Neural cell (in vitro differentiated cells): Measurements from ENCODE around the gene LMNA. TPM values are rescaled to one million over a fixed set of nuclear protein-coding genes. Genes with fewer than 3 reads are reported as not detected.

Experiments
- H2AFZ ChIP-seq: fragments of 200-600, 300-800 bp; sonication (generic), shearing (Covaris generic); 2 replicates; pipeline ENCODE4 v1.6.0; 2014; ENCODE audit warnings: low read depth, mild to moderate bottlenecking, antibody characterized with exemption, low read length, moderate library complexity
- H3F3A ChIP-seq: fragments of 200-600 bp; shearing (Covaris generic); 2 replicates; pipeline ENCODE4 v1.6.1; 2016; ENCODE audit warnings: mild to moderate bottlenecking, moderate library complexity, mixed read lengths, antibody characterized with exemption, low read length; ENCODE audit not compliant: insufficient read depth, poor library complexity, severe bottlenecking
- H3K27ac ChIP-seq: fragments of 200-600, 300-800 bp; sonication (generic), shearing (Covaris generic); 2 replicates; pipeline ENCODE4 v1.5.1; 2014; ENCODE audit warnings: mild to moderate bottlenecking, low read length, moderate library complexity
- H3K27me3 ChIP-seq: fragments of 300-800, 200-600 bp; sonication (generic), shearing (Covaris generic); 2 replicates; pipeline ENCODE4 v1.6.0; 2014; ENCODE audit warnings: mild to moderate bottlenecking, low read depth, low read length, moderate library complexity; ENCODE audit not compliant: insufficient read depth
- H3K36me3 ChIP-seq: fragments of 300-800, 200-600 bp; sonication (generic), shearing (Covaris generic); 2 replicates; pipeline ENCODE4 v1.5.1; 2014; ENCODE audit warnings: mild to moderate bottlenecking, antibody characterized with exemption, low read length, moderate library complexity; ENCODE audit not compliant: insufficient read depth
- H3K4me2 ChIP-seq: fragments of 300-800, 200-600 bp; sonication (generic), shearing (Covaris generic); 2 replicates; pipeline ENCODE4 v1.6.0; 2014; ENCODE audit warnings: mild to moderate bottlenecking, low read length
- H3K4me3 ChIP-seq: fragments of 300-800, 200-600 bp; sonication (generic), shearing (Covaris generic); 2 replicates; pipeline ENCODE4 v1.5.1; 2014; ENCODE audit warnings: mild to moderate bottlenecking, low read length, moderate library complexity
- H3K79me2 ChIP-seq: fragments of 200-600 bp; shearing (Covaris generic); replicated peaks from 2 replicates; pipeline ENCODE4 v1.6.0; 2014; ENCODE audit warnings: mild to moderate bottlenecking, low read length, moderate library complexity; ENCODE audit not compliant: insufficient read depth
- H3K9ac ChIP-seq: fragments of 300-800, 200-600 bp; sonication (generic), shearing (Covaris generic); 2 replicates; pipeline ENCODE4 v1.6.1; 2016; ENCODE audit warnings: mild to moderate bottlenecking, low read length, mixed read lengths
- H3K9me2 ChIP-seq: fragments of 200-600 bp; shearing (Covaris generic); 2 replicates; pipeline ENCODE4 v1.6.1; 2016; ENCODE audit warnings: mild to moderate bottlenecking, low read length, mixed read lengths; ENCODE audit not compliant: insufficient read depth
- H3K9me3 ChIP-seq: fragments of 200-600, 300-800 bp; sonication (generic), shearing (Covaris generic); 2 replicates; pipeline ENCODE4 v1.6.1; 2016; ENCODE audit warnings: mild to moderate bottlenecking, mixed run types, low read length, moderate library complexity, mixed read lengths
- H4K20me1 ChIP-seq: fragments of 200-600 bp; shearing (Covaris generic); 2 replicates; pipeline ENCODE4 v1.6.1; 2016; ENCODE audit warnings: mild to moderate bottlenecking, mixed run types; ENCODE audit not compliant: insufficient read depth
- CTCF ChIP-seq: fragments of 450-650 bp; IDR thresholded peaks from 2 replicates; pipeline ENCODE4 v1.5.1; 2014; ENCODE audit warnings: antibody characterized with exemption, mild to moderate bottlenecking, moderate library complexity; ENCODE audit not compliant: poor library complexity, severe bottlenecking
- EP300 ChIP-seq: fragments of 450-650 bp; conservative IDR thresholded peaks from 2 replicates; pipeline ENCODE4 v1.6.1; 2014; ENCODE audit warnings: antibody characterized with exemption, mild to moderate bottlenecking, moderate library complexity; ENCODE audit not compliant: poor library complexity, severe bottlenecking
- EZH2 ChIP-seq: fragments of 200-600, 300-800 bp; shearing (Covaris generic), sonication (generic); IDR thresholded peaks from 2 replicates; pipeline ENCODE4 v1.6.1; 2014; ENCODE audit warnings: antibody characterized with exemption, low read length, borderline replicate concordance, mild to moderate bottlenecking; ENCODE audit not compliant: insufficient read depth, poor library complexity, severe bottlenecking
- MXI1 ChIP-seq: fragments of 450-650 bp; conservative IDR thresholded peaks from 2 replicates; pipeline ENCODE4 v1.6.1; 2014; ENCODE audit warnings: antibody characterized with exemption, mild to moderate bottlenecking; ENCODE audit not compliant: poor library complexity, severe bottlenecking
- POLR2AphosphoS5 ChIP-seq: IDR thresholded peaks from 2 replicates; pipeline ENCODE4 v1.6.1; 2012
- RAD21 ChIP-seq: fragments of 450-650 bp; conservative IDR thresholded peaks from 2 replicates; pipeline ENCODE4 v1.6.1; 2014; ENCODE audit warnings: antibody characterized with exemption, mild to moderate bottlenecking, moderate library complexity
- REST ChIP-seq: IDR thresholded peaks from 2 replicates; pipeline ENCODE4 v1.6.1; 2012; ENCODE audit warnings: borderline replicate concordance
- SMC3 ChIP-seq: fragments of 450-650 bp; conservative IDR thresholded peaks from 2 replicates; pipeline ENCODE4 v1.6.1; 2014; ENCODE audit warnings: antibody characterized with exemption, mild to moderate bottlenecking, moderate library complexity; ENCODE audit not compliant: poor library complexity
- TAF1 ChIP-seq: IDR thresholded peaks from 2 replicates; pipeline ENCODE4 v1.6.1; 2012; ENCODE audit warnings: low read depth
- polyA plus RNA-seq: library from polyadenylated mRNA; depleted of rRNA; stranded (reverse); fragments of >200 nt; gene quantifications from 2 replicates; pipeline ENCODE4 v1.2.3, GENCODE V29; 2014

The LMNA gene
- polyA plus RNA-seq, 1 donor from 2014 or later: 90.7 TPM

GRCh38 chr1:156128654-156129597 lies 14.4 kb downstream of the LMNA start:
- Histone ChIP-seq H3F3A (no peaks in the 10 kb centered on the region), H3K27me3 (no peaks in the 10 kb centered on the region), H2AFZ (no peak overlapping the region), H3K79me2 (peaks cover 3% of the 10 kb centered on the region), H3K9ac (no peak overlapping the region), H3K4me3 (no peak overlapping the region), H4K20me1 (no peaks in the 10 kb centered on the region), H3K36me3 (no peaks in the 10 kb centered on the region), H3K9me2 (no peaks in the 10 kb centered on the region), H3K9me3 (no peaks in the 10 kb centered on the region), H3K27ac (no peak overlapping the region), H3K4me2 (no peak overlapping the region)
- no peak for TF ChIP-seq RAD21
- TF ChIP-seq REST: no peak

DNA sequence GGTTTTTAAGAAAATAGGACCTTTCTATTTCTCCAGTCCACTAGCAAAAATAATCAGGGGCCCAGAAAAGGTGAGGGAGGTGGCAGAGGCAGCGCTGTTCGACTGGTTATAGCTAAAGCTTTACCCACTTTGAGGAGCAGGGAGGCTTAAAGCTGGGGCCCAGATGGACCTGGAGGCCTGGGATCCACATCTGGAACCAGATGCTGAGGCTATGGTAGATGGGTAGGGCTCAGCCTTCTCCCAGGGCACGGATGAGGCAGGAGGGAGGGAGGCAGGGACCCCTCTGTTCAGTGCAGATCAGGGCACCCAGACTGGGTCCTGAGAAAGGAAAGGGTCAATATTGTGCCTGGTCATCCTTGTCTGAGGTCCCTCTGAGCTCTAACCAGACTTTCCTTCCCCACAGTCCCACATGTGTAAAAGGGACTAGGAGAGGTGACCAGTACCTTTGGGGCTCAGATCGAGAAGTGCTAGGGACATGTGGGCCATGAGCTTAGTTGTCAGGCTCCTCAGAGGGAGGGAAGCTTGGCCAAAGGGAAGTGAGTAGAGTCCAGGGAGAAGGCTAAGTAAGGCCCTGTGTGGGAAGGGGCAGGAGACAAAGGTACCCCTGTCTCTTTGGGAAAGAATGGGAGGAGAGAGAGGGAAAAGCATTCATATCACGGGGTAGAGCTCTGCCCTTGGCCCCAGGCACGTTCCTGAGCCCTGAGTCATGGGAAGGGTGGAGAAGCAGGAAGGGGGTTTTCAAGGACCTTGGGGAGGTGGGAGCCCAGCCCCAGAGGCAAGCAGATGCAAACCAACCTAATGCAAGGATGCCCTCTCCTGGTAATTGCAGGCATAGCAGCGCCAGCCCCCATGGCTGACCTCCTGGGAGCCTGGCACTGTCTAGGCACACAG lies 15.4 kb downstream of the LMNA start:
- Histone ChIP-seq H3K36me3 (no peaks in the 10 kb centered on the region), H4K20me1 (no peaks in the 10 kb centered on the region), H2AFZ (no peak overlapping the region), H3K27me3 (no peaks in the 10 kb centered on the region), H3K9ac (no peak overlapping the region), H3K79me2 (peaks cover 3% of the 10 kb centered on the region), H3F3A (no peaks in the 10 kb centered on the region), H3K27ac (no peak overlapping the region), H3K4me3 (no peak overlapping the region), H3K4me2 (no peak overlapping the region), H3K9me3 (no peaks in the 10 kb centered on the region), H3K9me2 (no peaks in the 10 kb centered on the region)
- TF ChIP-seq SMC3: peak; percentile 74
- TF ChIP-seq EZH2: no peak
- TF ChIP-seq CTCF: peak; percentile 78
- peak; percentile 74 for TF ChIP-seq RAD21
- TF ChIP-seq POLR2AphosphoS5: no peak
- TF ChIP-seq TAF1: no peak
- no peak for TF ChIP-seq MXI1
- no peak for TF ChIP-seq REST
- no peak for TF ChIP-seq EP300
